HepG2 (cell line): ENCODE data around the gene ZCCHC24. TPM values are rescaled to one million over a fixed set of nuclear protein-coding genes. Genes with fewer than 3 reads are reported as not detected.
A peak's percentile ranks its signal among the peaks of the same experiment; 100 is the strongest.

Experiments
- ATAC-seq: fragments of 200-7000 bp; cut with Tn5 transposase; 3 replicates; pipeline ENCODE4 v1.9.1; 2020; ENCODE audit warnings: mild to moderate bottlenecking, moderate library complexity
- BruUV-seq: library from RNA; stranded (reverse); fragments of 400-500 nt; replicated peaks from 2 replicates; lab custom pipeline; 2021; lab: Mats Ljungman, UMichigan
- CTCF ChIA-PET: fragments of 300-600 bp; formaldehyde crosslinking; extraction: SDS; loops from one replicate; lab custom pipeline; 2021; ENCODE audit warnings: low total read pairs, inconsistent platforms, low intra/inter-chr PET ratio; lab: Yijun Ruan, JAX
- POLR2A ChIA-PET: fragments of 350-600 bp; sonication (Branson Sonifier 250); formaldehyde crosslinking; loops from one replicate; lab custom pipeline; 2020; ENCODE audit warnings: antibody characterized with exemption, inconsistent platforms; lab: Yijun Ruan, JAX
- DNase-seq: peaks from one replicate; pipeline ENCODE4 v3.0.0-alpha.2; 2015; ENCODE audit warnings: low spot score
- FAIRE-seq: peaks from 3 replicates; lab custom pipeline; 2011; peaks lifted over from hg19 to GRCh38; lab: Jason Lieb, UNC
- H2AFZ ChIP-seq: one replicate; pipeline ENCODE4 v1.6.1; 2011; ENCODE audit warnings: low read length, inconsistent platforms
- H3K27ac ChIP-seq: fragments of 300-600 bp; 3 replicates; pipeline ENCODE4 v1.8.0; 2011; ENCODE audit warnings: mixed run types, mild to moderate bottlenecking, mixed read lengths, low read length, inconsistent platforms; ENCODE audit not compliant: insufficient read depth; ENCODE audit errors: extremely low read length
- H3K27me3 ChIP-seq, 2 experiments: fragments of 200-600 bp in 1 of 2; 2 replicates in 1 of 2; 3 replicates in 1 of 2; pipeline versions ENCODE4 v1.6.0 to v1.8.0; 2011; ENCODE audit warnings: low read length in 2 of 2, mild to moderate bottlenecking in 2 of 2, moderate library complexity in 2 of 2, inconsistent platforms in 1 of 2; ENCODE audit not compliant: insufficient read depth in 2 of 2, control insufficient read depth in 1 of 2
- H3K36me3 ChIP-seq, 2 experiments: fragments of 200-600 bp in 1 of 2; replicated peaks in 1 of 2; 2 replicates in 1 of 2; 3 replicates in 1 of 2; pipeline versions ENCODE4 v1.5.1 to v1.8.0; 2011; ENCODE audit warnings: low read length in 2 of 2, inconsistent platforms in 1 of 2; ENCODE audit not compliant: insufficient read depth in 2 of 2, control insufficient read depth in 1 of 2
- H3K4me1 ChIP-seq: 2 replicates; pipeline ENCODE4 v1.5.1; 2012; ENCODE audit warnings: low read length, inconsistent platforms; ENCODE audit not compliant: insufficient read depth
- H3K4me2 ChIP-seq: 2 replicates; pipeline ENCODE4 v1.6.0; 2011; ENCODE audit warnings: low read depth, low read length, inconsistent platforms
- H3K4me3 ChIP-seq, 3 experiments: fragments of 200-600 bp in 1 of 3; sonication (generic), shearing (Covaris generic) in 1 of 3; replicated peaks in 1 of 3; 2 replicates each; pipeline ENCODE4 v1.5.1; 2011 to 2016; ENCODE audit warnings: low read length in 3 of 3, inconsistent platforms in 2 of 3, low read depth in 2 of 3, mild to moderate bottlenecking in 2 of 3, control low read depth in 1 of 3, mixed read lengths in 1 of 3; ENCODE audit not compliant: insufficient read depth in 1 of 3
- H3K79me2 ChIP-seq: one replicate; pipeline ENCODE4 v1.6.1; 2011; ENCODE audit warnings: low read length, inconsistent platforms; ENCODE audit not compliant: insufficient read depth
- H3K9ac ChIP-seq: 2 replicates; pipeline ENCODE4 v1.6.0; 2011; ENCODE audit warnings: mild to moderate bottlenecking, low read depth, low read length, inconsistent platforms; ENCODE audit not compliant: insufficient read depth
- H3K9me3 ChIP-seq: 2 replicates; pipeline ENCODE4 v1.5.1; 2012; ENCODE audit warnings: mild to moderate bottlenecking, low read length
- H4K20me1 ChIP-seq: 2 replicates; pipeline ENCODE4 v1.6.0; 2011; ENCODE audit warnings: inconsistent platforms, mild to moderate bottlenecking, low read length, moderate library complexity; ENCODE audit not compliant: insufficient read depth
- CHD4 ChIP-seq: fragments of 200-600 bp; sonication (generic); IDR thresholded peaks from 2 replicates; pipeline ENCODE4 v1.7.0; 2017; ENCODE audit warnings: mild to moderate bottlenecking, low read length, borderline replicate concordance
- DPF2 ChIP-seq: sonication (generic); formaldehyde crosslinking; IDR thresholded peaks from 2 replicates; pipeline ENCODE4 v1.4.0; 2020; ENCODE audit warnings: mild to moderate bottlenecking, low read depth, missing genetic modification reagents, borderline replicate concordance
- FOXA1 ChIP-seq, 2 experiments: fragments of 450-650 bp in 1 of 2; sonication (generic) in 1 of 2; formaldehyde crosslinking in 1 of 2; IDR thresholded peaks; 2 replicates each; pipeline versions ENCODE4 v1.4.0 to v1.6.1; 2016 to 2020; ENCODE audit warnings: missing genetic modification reagents in 1 of 2
- FOXA3 ChIP-seq: IDR thresholded peaks from 2 replicates; pipeline ENCODE4 v1.6.1; 2016; ENCODE audit warnings: missing genetic modification reagents, missing compliant biosample characterization
- FOXC1 ChIP-seq: sonication (generic); formaldehyde crosslinking; IDR thresholded peaks from 2 replicates; pipeline ENCODE4 v1.8.0; 2022; ENCODE audit warnings: mild to moderate bottlenecking, missing genetic modification reagents, borderline replicate concordance
- SALL1 ChIP-seq: sonication (generic); formaldehyde crosslinking; IDR thresholded peaks from 2 replicates; pipeline ENCODE4 v1.8.0; 2022; ENCODE audit warnings: mild to moderate bottlenecking, missing genetic modification reagents
- ZMYM3 ChIP-seq: sonication (generic); formaldehyde crosslinking; IDR thresholded peaks from 2 replicates; pipeline ENCODE4 v1.5.1; 2020; ENCODE audit warnings: mild to moderate bottlenecking, missing genetic modification reagents
- ZNF552 ChIP-seq: sonication (generic); formaldehyde crosslinking; IDR thresholded peaks from 2 replicates; pipeline ENCODE4 v1.9.0; 2022; ENCODE audit warnings: missing genetic modification reagents, mild to moderate bottlenecking, borderline replicate concordance
- ZNF709 ChIP-seq: sonication (generic); formaldehyde crosslinking; IDR thresholded peaks from 2 replicates; pipeline ENCODE4 v1.5.0; 2020; ENCODE audit warnings: mild to moderate bottlenecking, missing genetic modification reagents
- WGBS: methylation state at CpG from one replicate; pipeline ENCODE4 v1.1.6; 2017; ENCODE audit warnings: low lambda C conversion rate; 5-methylcytosine and 5-hydroxymethylcytosine counted together
- in situ Hi-C: cut with HindIII; loops from 2 replicates; pipeline ENCODE4 v1.10.0; 2017; ENCODE audit warnings: low pct_unique_long_range_greater_than_20kb; ENCODE audit not compliant: extremely low pct_ligation_motif_present
- intact Hi-C: fragments of 100-400 bp; cut with micrococcal nuclease; formaldehyde crosslinking; loops from one replicate; pipeline ENCODE4 v1.10.0; 2022; ENCODE audit not compliant: unreplicated experiment
- polyA plus RNA-seq, 8 experiments: library from polyadenylated mRNA; depleted of rRNA in 3 of 8; stranded (reverse) in 7 of 8; unstranded in 1 of 8; fragments of >200 nt; fragmentation: Illumina TruSeq in 4 of 8; extraction: Trizol in 4 of 8; gene quantifications; 2 replicates each; pipeline versions ENCODE4 v1.2.1 to v1.2.3, GENCODE V29; 2011 to 2016; ENCODE audit warnings: low read depth in 4 of 8, missing spikeins in 1 of 8, mixed read lengths in 1 of 8; ENCODE audit not compliant: insufficient read depth in 1 of 8
- total RNA-seq, 5 experiments: library from RNA; depleted of rRNA; stranded (reverse); fragments of >200 nt; fragmentation: Illumina TruSeq; extraction: Trizol; gene quantifications; 2 replicates each; pipeline ENCODE4 v1.2.3, GENCODE V29; 2016; ENCODE audit warnings: low read depth in 1 of 5
- TF ChIP-seq, protein P1 (sequence below), 2 experiments: sonication (generic) in 1 of 2; formaldehyde crosslinking in 1 of 2; IDR thresholded peaks; 2 replicates each; pipeline versions ENCODE4 v1.4.0 to v1.6.1; 2016 to 2020; ENCODE audit warnings: borderline replicate concordance in 1 of 2, low read depth in 1 of 2, mild to moderate bottlenecking in 1 of 2, missing genetic modification reagents in 1 of 2
- TF ChIP-seq, protein P2 (sequence below): IDR thresholded peaks from 2 replicates; pipeline ENCODE4 v1.4.0; 2020; ENCODE audit warnings: mild to moderate bottlenecking, missing genetic modification reagents

ZCCHC24 gene
- total and polyA plus RNA-seq, 2 of the 13 experiments (the other 11 are each of a cell fraction or from before 2014, with no cell fraction given), result 3.1 to 7.9 TPM

DNA sequence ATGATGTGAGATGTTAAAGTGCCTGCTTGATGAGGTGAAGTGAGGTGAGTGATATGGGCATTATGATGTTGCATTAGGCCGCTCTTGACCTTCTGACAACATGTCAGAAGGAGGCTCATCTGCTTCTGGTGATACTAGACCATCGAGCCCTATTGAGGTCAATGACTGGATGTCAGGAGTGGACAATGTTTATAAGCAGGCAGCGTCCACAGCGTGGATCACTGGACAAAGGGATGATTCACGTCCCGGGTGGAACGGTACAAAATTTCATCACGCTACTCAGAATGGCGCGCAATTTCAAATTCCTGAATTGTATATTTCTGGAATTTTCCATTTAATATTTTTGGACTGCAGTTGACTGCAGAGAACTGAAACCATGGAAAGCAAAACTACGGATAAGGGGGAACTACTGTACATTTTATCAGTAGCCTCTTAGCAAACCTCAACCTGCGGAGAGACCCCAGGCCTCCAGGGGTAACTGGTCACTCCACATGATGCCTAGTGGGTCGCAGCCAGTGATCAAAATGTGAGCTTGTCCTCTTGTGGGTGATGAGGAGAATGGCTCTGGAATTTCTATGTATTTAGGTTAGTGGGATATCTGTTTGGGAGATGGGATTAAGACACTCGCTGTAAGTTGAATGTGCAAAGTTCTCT lies 5.7 kb upstream of the ZCCHC24 start (continued):
- TF ChIP-seq, protein P1, sequence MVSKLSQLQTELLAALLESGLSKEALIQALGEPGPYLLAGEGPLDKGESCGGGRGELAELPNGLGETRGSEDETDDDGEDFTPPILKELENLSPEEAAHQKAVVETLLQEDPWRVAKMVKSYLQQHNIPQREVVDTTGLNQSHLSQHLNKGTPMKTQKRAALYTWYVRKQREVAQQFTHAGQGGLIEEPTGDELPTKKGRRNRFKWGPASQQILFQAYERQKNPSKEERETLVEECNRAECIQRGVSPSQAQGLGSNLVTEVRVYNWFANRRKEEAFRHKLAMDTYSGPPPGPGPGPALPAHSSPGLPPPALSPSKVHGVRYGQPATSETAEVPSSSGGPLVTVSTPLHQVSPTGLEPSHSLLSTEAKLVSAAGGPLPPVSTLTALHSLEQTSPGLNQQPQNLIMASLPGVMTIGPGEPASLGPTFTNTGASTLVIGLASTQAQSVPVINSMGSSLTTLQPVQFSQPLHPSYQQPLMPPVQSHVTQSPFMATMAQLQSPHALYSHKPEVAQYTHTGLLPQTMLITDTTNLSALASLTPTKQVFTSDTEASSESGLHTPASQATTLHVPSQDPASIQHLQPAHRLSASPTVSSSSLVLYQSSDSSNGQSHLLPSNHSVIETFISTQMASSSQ (IDR thresholded peaks at IDR 0.05; ENCODE audit: low read depth), result no peak
- TF ChIP-seq, protein P1 (CRISPR knock-in tag; IDR thresholded peaks at IDR 0.05; ENCODE audit: borderline replicate concordance), result no peak

DNA sequence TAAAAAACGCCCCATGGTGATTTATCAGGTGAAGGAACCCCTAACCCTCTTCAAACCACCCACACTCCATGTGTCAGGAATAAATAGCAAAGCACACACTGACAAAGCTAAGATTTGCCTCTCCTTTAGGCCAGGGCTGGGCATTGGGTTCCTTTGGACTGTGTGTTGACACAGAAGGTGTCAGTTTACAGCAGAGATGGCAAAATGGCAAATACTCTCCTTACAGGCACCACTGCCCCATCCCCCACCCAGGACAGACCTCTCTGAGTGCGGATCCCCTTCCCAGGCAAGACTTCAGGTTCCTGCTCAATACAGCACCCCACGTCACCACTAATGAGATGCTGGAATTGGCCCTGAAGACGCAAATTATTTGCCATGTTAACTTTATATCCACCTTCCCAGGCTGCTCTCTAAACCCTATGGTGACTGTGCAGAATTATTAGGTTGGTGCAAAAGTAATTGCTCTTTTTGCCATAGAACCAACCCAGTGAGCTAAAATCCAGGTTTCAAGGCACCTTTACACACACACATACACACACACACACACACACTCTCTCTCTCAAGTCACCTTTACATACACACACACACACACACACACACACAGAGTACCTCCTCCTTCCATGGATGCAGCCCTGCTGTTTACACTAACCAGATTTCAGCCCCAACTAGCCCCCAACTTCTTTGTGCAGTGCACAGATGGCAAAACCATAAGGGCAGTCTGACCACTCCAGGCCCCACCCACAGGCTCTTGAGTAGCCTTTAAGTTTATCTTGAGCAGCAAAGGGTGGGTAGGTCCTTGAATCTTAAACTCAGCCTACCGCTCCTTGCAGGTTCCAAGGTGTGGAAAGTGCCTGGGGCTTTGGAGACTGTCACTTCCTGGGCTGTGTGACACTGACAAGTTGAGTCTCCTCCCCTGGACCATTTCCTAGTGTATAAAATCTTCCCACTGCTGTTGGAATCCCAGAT lies 4.0 kb upstream of the ZCCHC24 start:
- Histone ChIP-seq H2AFZ (no peak overlapping the region), H3K79me2 (no peaks in the 10 kb centered on the region), H3K36me3 (no peaks in the 10 kb centered on the region), H3K9ac (no peak overlapping the region), H3K27me3 (peaks cover 2 to 37% of the 10 kb centered on the region in 2 experiments; a peak in 4 of 5 replicates), H3K27ac (no peak overlapping the region), H3K4me1 (peaks cover 54% of the 10 kb centered on the region), H3K4me2 (no peak overlapping the region), H4K20me1 (no peaks in the 10 kb centered on the region), H3K4me3 (no peak overlapping the region), H3K9me3 (no peaks in the 10 kb centered on the region)
- POLR2A ChIA-PET, result no interaction called here
- peak; percentile 12 for FAIRE-seq
- in situ Hi-C loops (no loop called here), intact Hi-C loops (loop anchor here (5.0 kb wide), 1 partner anchor 47 kb away; no protein-coding TSS in a partner anchor)
- 19% methylated on average over 4 of the region's 5 CpGs for WGBS
- ATAC-seq, result no peak
- CTCF ChIA-PET, result no interaction called here
- no peak for DNase-seq
- BruUV-seq, result no TSS peak
- TF ChIP-seq SALL1 (CRISPR knock-in tag) (no peak), FOXA3 (CRISPR knock-in tag) (peak; percentile 27; the same call in 1 of the 2 replicates), FOXA1 (IDR thresholded peaks at IDR 0.05) (no peak), FOXA1 (CRISPR knock-in tag; IDR thresholded peaks at IDR 0.05) (peak; percentile 45; the same call in 1 of the 2 replicates), ZNF709 (CRISPR knock-in tag) (no peak), DPF2 (CRISPR knock-in tag) (no peak), ZMYM3 (CRISPR knock-in tag) (no peak), CHD4 (no peak), FOXC1 (CRISPR knock-in tag) (no peak), ZNF552 (CRISPR knock-in tag) (no peak)
- TF ChIP-seq, protein P2, sequence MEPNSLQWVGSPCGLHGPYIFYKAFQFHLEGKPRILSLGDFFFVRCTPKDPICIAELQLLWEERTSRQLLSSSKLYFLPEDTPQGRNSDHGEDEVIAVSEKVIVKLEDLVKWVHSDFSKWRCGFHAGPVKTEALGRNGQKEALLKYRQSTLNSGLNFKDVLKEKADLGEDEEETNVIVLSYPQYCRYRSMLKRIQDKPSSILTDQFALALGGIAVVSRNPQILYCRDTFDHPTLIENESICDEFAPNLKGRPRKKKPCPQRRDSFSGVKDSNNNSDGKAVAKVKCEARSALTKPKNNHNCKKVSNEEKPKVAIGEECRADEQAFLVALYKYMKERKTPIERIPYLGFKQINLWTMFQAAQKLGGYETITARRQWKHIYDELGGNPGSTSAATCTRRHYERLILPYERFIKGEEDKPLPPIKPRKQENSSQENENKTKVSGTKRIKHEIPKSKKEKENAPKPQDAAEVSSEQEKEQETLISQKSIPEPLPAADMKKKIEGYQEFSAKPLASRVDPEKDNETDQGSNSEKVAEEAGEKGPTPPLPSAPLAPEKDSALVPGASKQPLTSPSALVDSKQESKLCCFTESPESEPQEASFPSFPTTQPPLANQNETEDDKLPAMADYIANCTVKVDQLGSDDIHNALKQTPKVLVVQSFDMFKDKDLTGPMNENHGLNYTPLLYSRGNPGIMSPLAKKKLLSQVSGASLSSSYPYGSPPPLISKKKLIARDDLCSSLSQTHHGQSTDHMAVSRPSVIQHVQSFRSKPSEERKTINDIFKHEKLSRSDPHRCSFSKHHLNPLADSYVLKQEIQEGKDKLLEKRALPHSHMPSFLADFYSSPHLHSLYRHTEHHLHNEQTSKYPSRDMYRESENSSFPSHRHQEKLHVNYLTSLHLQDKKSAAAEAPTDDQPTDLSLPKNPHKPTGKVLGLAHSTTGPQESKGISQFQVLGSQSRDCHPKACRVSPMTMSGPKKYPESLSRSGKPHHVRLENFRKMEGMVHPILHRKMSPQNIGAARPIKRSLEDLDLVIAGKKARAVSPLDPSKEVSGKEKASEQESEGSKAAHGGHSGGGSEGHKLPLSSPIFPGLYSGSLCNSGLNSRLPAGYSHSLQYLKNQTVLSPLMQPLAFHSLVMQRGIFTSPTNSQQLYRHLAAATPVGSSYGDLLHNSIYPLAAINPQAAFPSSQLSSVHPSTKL (CRISPR knock-in tag), result 0 out of 2 replicates have a peak, but pooled peaks have one; percentile 11
